GM13976 (cell line): ENCODE results near the gene CAMK1D.
"Not testable (repeated sequence)": the region's sequence is repeated elsewhere in the genome, so short reads cannot be mapped to it uniquely, and the experiment has no call there.

Experiments used
- DNase-seq: peaks from one replicate; pipeline ENCODE4 v3.0.0; 2012; ENCODE audit warnings: low spot score
- in situ Hi-C: fragments of 300-500 bp; cut with MboI; formaldehyde crosslinking; loops from one replicate; pipeline ENCODE4 v1.12.0; 2022; ENCODE audit warnings: low sequenced_read_pairs, mixed read lengths, inconsistent platforms; ENCODE audit not compliant: unreplicated experiment
- TF ChIP-seq, protein P1 (sequence below): IDR thresholded peaks from 2 replicates; pipeline ENCODE4 v1.5.1; 2012; ENCODE audit warnings: borderline replicate concordance, mild to moderate bottlenecking; ENCODE audit not compliant: insufficient read depth; ENCODE audit errors: extremely low read depth, missing control alignments, control extremely low read depth

CAMK1D gene

DNA sequence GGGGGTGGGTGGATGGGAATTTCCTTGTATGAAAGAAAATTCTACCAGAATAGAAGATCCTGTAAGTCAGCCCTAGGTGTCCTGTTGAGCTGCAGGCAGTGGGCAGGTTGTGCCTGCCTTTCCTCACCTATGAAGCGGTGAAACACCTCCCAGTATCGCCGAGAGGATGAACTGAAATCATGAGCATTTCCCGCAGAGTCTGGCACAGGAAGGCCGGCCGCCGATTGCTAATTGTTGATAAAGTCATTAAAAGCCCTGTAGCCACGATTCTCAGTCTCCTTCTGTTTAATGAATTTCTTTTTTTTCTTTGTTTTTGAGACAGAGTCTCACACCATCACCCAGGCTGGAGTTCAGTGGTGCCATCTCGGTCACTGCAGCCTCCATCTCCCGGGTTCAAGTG, 142.1 kb downstream of the CAMK1D start:
- no peak for DNase-seq
- in situ Hi-C loops = no loop called here
- TF ChIP-seq, protein P1, sequence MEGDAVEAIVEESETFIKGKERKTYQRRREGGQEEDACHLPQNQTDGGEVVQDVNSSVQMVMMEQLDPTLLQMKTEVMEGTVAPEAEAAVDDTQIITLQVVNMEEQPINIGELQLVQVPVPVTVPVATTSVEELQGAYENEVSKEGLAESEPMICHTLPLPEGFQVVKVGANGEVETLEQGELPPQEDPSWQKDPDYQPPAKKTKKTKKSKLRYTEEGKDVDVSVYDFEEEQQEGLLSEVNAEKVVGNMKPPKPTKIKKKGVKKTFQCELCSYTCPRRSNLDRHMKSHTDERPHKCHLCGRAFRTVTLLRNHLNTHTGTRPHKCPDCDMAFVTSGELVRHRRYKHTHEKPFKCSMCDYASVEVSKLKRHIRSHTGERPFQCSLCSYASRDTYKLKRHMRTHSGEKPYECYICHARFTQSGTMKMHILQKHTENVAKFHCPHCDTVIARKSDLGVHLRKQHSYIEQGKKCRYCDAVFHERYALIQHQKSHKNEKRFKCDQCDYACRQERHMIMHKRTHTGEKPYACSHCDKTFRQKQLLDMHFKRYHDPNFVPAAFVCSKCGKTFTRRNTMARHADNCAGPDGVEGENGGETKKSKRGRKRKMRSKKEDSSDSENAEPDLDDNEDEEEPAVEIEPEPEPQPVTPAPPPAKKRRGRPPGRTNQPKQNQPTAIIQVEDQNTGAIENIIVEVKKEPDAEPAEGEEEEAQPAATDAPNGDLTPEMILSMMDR = no peak

DNA sequence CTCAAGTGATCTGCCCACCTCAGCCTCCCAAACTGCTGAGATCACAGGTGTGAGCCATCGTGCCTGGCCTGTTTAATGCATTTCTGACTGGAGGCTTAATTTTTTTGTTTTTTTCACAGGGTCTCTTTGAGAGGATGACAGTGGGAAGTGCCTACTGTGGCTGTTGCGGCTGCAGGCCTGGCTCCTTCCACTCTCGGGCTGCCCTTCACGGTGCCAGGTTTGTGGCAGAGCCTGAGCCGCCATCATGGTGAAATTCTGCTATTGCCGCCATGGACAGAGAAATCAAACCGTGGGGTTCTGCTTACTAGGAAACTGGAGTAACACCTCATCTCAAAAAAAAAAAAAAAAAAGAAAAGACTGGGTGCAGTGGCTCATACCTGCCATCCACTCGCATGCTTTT, 142.7 kb downstream of the CAMK1D start:
- TF ChIP-seq, protein P1 = no peak
- in situ Hi-C loops = no loop called here
- no peak for DNase-seq

DNA sequence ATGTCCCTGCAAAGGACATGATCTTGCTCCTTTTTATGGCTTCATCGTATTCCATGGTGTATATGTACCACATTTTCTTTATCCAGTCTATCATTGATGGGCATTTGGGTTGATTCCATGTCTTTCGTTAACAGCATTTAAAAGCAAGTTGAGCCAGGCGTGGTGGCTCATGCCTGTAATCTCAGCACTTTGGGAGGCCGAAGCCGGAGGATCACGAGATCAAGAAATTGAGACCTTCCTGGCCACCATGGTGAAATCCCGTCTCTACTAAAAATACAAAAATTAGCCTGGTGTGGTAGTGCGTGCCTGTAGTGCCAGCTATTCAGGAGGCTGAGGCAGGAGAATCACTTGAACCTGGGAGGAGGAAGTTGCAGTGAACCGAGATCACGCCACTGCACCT, 147.7 kb downstream of the CAMK1D start:
- in situ Hi-C loops, DNase-seq: not testable (repeated sequence)

DNA sequence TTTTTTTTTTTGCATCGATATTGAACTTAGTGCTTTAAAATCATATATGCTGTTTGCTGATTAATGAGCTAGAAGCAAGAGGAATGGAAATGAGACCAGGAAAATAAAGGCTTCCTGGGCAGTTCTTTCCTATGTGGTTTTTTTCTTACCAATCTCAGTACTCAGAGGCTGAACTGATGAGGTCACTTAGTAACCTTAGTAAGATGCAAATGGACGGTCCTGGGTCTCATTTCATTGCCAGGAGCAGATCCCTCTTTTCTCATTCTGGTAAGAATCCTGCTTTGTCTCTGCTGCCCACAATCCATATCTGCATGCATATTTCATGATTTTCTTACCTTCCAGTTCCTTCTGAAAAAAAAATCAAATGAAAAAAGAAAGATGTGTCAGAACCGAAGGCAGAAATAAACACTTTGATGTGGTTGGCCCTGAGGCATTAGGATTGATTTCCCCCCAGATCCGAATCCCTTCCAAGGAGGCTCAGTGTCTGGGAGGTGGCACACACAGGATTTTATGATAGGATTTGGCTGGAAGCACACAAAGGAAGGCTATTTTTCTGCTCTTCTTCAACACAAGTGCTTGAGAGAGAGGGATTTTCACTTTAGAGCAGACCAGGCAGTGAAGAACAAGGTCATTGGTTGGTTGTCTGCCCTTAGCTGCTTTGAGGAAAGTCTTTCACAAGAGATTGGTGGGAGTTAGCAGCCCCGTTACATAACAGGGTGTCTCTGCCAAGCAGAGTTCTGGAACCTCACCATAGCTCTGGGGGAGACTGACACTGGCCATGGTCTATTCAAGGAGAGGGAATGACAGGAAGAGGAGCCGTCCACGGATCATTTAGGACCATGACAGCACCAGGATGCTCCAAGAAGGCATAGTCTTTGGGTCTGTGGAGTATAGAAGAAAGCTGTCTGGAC, 150.0 kb downstream of the CAMK1D start:
- in situ Hi-C loops = no loop called here
- no peak for DNase-seq
- TF ChIP-seq, protein P1 = no peak

DNA sequence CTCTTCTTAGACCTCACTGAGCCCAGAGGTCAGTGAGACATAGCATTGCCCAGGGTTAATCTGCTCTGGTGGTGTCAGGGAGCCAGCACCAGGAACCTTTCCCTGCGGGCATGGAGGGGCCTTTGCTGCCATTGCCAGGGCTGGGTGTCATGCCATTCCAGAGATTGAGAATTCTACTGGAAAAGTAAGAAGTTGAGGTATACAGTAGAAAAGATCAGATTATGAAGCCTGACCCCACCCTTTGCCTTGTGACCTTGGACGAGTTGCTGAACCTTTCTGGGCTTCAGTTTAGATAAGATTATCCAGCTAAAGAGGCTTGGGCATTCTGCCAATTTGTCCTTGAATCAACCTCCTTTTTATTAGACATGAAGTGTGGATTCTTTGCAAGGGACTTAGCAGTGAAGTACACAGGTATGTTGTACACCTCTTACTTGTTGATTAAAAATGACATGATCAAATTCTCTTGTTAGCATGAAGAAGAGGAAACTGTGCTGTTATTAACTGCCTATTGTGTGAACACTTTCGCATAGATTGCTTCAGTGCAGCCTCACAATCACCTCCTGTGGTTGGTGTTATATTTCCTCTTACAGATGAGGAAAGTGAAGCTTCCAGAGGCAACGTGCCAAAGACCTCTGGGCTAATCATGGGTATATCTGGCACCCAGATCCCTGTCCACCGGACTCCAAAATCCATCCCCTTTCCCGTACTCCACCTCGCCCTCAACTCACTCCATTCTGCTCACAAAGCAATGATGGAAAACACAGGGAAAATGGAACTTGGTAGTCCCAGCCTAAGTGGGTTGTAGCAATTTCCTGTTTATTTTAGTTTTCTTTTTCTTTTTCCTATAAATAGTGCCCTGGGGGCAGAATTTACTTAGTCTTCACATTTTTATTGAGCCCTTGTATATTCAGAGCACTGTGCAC, 151.3 kb downstream of the CAMK1D start:
- TF ChIP-seq, protein P1 = no peak
- in situ Hi-C loops = no loop called here
- DNase-seq = no peak

DNA sequence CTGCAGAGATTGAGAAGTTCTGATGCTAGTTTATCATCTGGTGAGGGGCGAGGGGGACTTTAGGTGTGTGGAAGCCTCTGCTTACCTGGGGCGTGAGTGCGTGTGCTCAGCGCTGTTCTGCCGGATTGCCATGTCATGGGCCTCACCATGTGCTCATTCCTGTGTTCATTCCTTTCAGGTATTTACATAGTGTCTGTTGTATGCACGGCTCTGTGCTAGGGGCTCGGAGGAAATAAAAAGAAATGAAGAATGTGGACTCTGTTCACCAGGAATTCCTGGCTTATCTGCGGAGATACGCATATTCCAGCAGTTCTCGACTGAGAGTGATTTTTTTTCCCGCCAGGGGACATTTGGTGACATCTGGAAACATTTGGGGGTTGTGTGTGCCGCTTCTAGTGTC, 152.0 kb downstream of the CAMK1D start:
- TF ChIP-seq, protein P1 = no peak
- in situ Hi-C loops = no loop called here
- DNase-seq = no peak

DNA sequence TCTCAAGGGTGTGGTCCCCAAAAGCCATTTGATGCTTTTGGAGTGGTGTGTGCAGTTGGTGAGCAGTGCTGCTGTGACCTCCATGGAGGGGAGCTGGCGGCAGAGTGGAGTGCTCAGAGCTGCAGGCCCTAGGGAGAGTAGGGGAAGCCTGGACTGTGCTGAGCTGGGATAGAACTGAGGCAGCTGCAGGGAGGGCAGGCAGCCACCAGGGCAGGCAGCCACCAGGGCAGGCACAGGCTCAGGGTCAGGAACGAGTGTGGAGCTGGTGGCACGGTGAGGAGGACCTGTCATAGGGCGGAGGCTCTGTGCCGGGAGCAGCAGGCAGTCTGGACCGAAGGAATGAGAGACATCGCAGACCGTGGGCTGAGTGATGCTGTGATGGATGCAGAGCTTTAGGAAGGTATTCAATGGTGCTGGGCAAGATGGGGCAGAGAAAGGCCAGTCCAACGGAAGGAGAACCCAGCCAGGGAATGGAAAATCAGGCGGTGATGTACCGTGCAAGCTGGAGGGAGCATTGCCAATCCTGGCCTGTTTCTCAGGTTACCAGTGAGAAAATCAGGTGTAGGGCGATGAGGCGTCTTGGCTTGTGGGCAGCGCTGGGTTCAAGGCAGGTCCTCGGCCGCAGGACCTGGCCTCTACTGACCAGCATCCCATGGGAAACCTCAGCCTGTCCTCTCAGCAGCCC, 152.6 kb downstream of the CAMK1D start:
- TF ChIP-seq, protein P1 = no peak
- no peak for DNase-seq

More for the DNA sequence above, 152.6 kb downstream of the CAMK1D start:
- in situ Hi-C loops = no loop called here
